ENCODE measurements around the gene GRM4.
"Not testable (repeated sequence)": the region's sequence is repeated elsewhere in the genome, so short reads cannot be mapped to it uniquely, and the experiment has no call there.

GRM4 gene

GRCh38 chr6:34061348-34061747 lies 84.5 kb downstream of the GRM4 start:
- FAIRE-seq: no peak

DNA sequence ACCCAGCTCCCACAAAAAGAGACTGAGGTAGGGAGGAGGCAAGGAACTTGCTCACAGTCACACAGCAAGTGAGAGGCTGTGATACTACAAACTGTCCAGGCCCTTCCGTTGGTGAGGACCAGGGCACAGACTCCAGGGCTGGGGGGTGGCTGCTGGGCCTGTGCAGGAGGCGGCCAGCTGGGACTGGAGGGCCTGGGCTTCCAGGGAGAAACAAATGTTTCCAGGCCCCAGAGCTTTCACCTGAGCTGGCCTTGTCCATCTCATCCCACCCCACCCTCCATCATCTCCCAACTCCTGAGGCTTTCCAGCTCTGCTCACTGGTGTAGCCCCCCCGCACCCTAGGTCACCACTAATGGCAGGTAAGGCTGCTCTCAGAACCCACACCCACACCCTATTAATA lies 86.0 kb downstream of the GRM4 start:
- FAIRE-seq: no peak

DNA sequence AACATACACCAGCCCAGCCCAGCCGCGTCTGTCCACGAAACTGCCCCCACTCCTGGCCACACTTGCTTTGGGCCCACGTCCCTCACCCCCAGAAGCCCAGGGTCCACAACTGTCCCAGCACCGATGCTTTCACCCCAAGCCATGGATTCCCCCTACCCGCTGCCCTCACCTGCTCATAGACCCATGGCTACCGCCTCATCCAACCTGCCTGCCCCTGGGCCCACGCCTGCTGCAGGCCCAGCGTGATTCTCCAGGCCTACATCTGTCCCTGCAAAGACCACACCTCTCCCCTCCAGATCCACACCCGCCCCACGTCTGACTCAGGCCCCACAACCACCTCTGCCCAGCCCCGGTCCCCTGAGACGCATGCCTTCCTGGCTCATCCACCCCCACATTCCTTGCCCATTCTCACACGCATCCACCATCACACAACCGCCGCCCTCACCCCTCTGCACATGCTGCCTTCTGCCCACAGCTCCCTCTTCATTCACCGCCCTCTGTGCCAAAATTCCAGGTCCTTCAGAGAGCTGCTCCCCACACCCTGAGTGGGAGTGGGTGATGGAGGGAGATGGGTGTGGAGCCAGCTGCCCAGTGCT lies 86.7 kb downstream of the GRM4 start:
- no peak for FAIRE-seq

GRCh38 chr6:34057790-34058189 lies 88.1 kb downstream of the GRM4 start:
- FAIRE-seq: no peak

DNA sequence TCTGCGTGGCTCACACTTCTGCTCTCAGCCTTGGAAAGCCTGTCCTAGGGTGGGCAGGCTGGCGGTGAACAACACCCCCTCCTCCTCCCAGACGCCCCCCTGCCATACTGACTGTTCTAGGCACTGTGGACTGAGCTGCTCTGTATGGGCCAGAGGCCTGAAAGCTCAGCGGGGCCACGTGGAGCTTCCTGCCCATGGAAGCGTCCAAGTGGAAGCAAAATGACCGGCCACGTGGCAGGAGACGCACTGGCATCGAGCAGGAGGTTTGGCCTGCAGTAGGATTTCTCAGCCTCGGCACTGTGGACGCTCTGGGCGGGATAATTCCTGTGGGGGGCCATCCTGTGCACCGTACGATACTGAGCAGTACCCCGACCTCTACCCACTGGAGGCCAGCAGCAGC lies 88.7 kb downstream of the GRM4 start:
- no peak for FAIRE-seq

DNA sequence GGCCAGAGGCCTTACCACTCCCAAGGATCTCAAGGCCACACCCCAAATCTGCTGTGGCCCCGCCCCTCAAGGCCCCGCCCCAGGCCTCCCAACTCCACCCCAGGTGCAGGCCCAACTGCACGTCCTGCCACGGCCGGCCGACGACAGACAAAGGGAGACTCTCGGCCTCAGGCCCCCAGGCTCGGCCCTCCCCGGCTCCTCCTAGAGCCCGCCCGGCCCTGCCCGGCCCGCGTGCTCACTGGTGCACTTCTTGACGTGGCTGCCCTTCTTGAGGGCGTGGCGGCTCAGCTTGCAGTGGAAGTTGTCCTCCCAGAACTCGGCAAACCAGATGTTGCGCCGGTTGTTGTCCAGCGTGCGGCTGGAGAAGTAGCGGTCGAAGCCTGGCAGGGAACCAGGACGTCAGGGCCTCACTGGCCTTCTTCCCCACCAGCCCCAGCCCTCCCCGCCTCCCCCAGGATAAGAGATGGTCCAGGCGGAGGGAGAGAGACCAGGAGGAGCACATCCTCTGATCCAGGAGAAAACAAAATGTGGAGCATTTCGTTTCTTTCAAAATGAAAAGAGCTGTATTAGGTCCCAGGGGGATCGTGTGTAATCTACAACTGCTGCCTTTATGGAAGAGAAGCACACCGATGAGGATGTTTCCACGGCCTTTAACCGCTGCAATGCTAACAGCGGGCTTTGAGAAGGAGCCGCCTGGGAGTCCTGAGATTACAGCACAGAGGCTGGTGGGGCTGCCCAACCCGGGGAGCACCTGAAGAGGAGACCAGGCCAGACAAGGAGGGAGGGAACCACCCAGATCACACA lies 89.4 kb downstream of the GRM4 start:
- no peak for FAIRE-seq

DNA sequence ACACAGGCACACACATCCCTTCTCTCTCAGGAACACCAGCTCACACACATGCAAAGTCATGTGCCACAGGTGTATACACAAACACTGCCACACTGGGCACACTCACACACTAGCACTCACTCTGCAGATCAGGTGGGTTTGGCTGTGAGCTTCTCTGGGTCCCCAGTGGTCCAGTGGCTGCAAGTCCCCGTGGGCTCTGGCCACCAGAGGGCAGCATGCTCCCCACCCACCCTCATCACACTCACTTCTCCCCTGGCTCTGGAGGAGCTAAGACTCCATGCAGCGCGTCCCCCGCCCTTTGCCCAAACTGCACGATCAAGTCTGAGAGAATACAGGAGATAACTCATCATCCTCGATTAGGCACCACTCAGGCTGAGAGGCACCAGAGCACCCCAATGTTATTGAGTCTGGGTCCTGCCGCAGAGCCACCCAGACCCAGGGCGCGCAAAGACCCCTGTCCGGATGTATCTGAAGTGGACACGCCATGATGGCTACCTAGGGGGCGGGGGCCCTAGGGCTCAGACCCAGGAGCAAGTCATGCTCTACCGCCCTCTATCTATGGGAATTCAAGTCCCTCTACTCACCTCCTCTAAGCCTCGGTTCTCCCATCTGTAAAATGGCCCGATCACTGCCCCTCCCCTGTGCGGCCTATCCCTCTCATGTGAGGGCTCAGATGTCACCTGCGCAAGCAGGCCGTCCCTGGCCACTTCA lies 90.5 kb downstream of the GRM4 start:
- no peak for FAIRE-seq

GRCh38 chr6:34053721-34054120 lies 92.2 kb downstream of the GRM4 start:
- FAIRE-seq: no peak

- no peak for FAIRE-seq
These were observed 92.8 kb downstream of the GRM4 start for GRCh38 chr6:34052918-34053608.

GRCh38 chr6:34052071-34052825 lies 93.6 kb downstream of the GRM4 start:
- no peak for FAIRE-seq

GRCh38 chr6:34051331-34051919 lies 94.5 kb downstream of the GRM4 start:
- FAIRE-seq: no peak

- FAIRE-seq: no peak
These were observed 95.2 kb downstream of the GRM4 start for GRCh38 chr6:34050691-34051090.

- FAIRE-seq: no peak
These were observed 96.2 kb downstream of the GRM4 start for GRCh38 chr6:34049395-34050342.

GRCh38 chr6:34047913-34048867 lies 97.7 kb downstream of the GRM4 start:
- no peak for FAIRE-seq

DNA sequence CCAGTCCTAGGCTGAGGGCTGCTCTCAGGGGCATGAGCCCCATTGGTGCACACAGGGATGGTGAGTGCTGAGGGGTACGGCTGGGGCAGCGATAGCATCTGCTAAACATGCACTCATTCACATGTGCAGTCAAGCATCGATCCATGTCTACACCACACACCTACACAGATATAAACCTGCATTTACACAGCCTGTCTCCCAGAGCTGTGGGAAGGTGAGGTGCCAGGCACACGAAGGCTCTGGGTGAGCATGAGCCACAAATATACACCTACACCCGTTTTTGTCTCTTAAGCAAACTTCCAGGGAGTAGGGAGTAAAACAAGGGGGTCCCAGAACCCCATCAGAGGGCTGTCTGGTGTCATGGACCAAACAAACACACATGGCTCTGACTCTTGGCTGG lies 99.3 kb downstream of the GRM4 start:
- FAIRE-seq: no peak

DNA sequence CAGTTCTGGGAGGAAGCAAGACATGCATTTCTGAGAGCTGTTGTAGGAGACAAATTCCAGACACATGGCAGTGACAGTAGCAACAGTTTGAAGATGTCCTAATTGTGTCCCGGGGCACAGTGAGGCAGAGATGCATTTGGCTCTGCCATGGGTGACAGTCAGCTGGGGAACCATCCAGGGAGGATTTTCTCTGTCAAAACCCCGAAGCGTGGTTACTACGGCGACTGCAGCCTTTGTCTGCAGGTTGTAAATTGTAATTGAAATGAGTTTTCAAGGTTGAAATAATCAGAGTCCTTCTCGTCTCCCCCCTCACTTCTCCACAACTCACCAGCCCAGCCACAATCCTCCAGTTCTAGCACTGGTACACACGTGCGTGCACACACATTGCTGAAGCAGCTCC lies 100.1 kb downstream of the GRM4 start:
- FAIRE-seq: no peak

DNA sequence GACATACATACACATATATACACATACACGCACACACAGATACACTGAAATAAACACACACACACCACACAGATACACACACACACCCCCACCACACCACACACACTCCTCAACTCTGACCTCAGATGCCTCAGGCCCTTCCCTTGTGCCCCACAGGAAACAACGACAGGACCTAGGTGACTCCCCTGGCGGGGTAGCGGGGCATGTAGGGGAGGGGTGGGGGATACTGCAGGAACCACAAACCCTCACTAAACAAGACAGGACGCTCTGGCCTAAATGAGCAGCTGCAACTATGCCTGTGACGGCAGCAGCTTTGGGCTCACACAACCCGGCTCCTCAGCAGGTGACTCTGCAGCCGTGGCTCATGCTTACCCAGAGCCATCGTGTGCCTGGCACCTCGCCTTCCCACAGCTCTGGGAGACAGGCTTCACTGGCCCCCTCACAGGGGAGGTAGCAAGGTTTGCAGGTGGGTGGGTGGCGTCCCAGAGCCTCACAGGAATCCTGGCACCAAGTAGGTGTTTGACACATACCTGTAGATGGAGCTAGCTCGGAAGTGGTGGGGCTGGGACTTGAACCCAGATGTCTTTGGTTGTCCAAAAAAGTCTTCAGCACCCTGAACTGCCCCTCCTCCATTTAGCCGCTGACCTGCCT lies 100.8 kb downstream of the GRM4 start:
- FAIRE-seq: no peak

DNA sequence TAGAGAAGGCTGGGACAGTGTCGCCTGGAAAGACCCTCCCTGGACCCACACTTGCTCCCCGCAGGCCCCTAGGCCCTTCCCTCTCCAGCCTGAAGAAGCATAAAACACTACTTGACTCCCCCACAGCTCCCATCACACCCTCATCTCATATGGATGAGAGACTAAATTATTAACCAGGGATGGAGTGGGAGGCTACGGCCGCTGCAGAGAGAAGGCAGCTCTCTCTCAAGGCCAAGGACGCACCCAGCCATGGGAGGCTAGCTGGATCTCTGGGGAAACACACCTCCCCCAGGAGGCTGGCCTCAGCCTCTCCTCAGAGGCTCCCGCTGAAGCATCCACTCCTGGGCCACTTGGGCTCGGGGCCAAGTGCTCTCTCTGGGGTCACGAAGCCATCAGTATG lies 102.5 kb downstream of the GRM4 start:
- FAIRE-seq: no peak

DNA sequence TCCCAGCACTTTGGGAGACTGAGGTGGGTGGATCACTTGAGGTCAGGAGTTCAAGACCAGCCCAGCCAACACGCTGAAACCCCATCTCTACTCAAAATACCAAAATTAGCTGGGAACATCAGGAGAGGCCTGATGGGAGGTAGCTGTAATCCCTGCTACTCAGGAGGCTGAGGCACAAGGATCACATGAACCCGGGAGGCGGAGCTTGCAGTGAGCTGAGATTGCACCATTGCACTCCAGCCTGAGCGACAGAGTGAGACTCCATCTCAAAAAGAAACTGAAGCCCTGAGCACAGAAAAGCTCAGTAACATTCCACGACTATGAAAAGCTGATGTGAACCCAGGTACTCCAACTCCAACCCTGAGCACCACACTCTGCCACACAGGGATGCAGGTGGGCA lies 103.9 kb downstream of the GRM4 start:
- not testable (repeated sequence) for FAIRE-seq
